ENCODE measurements around the gene CHSY3.

Gene CHSY3

GRCh38 chr5:129966071-129966470 lies 61.8 kb downstream of the CHSY3 start:
- no peak for DNase-seq (ENCODE audit: low spot score)
- TF ChIP-seq CTCF (IDR thresholded peaks at IDR 0.05; ENCODE audit: extremely low read depth, missing control alignments), result no peak

GRCh38 chr5:129971714-129972113 lies 67.4 kb downstream of the CHSY3 start:
- DNase-seq (ENCODE audit: low spot score), result no peak

GRCh38 chr5:129972465-129973141 lies 68.3 kb downstream of the CHSY3 start:
- TF ChIP-seq CTCF (IDR thresholded peaks at IDR 0.05; ENCODE audit: extremely low read depth, missing control alignments), result no peak
- no peak for DNase-seq (ENCODE audit: low spot score)

More at GRCh38 chr5:129971714-129972113, 67.4 kb downstream of the CHSY3 start:
- no peak for TF ChIP-seq CTCF (IDR thresholded peaks at IDR 0.05; ENCODE audit: extremely low read depth, missing control alignments)

GRCh38 chr5:129973716-129974426 lies 69.6 kb downstream of the CHSY3 start:
- no peak for TF ChIP-seq CTCF (IDR thresholded peaks at IDR 0.05; ENCODE audit: extremely low read depth, missing control alignments)
- DNase-seq (ENCODE audit: low spot score), result no peak

- no peak for DNase-seq (ENCODE audit: low spot score)
- no peak for TF ChIP-seq CTCF (IDR thresholded peaks at IDR 0.05; ENCODE audit: extremely low read depth, missing control alignments)
These were observed 73.5 kb downstream of the CHSY3 start for GRCh38 chr5:129977810-129978209.

- DNase-seq (ENCODE audit: low spot score), result no peak
- no peak for TF ChIP-seq CTCF (IDR thresholded peaks at IDR 0.05; ENCODE audit: extremely low read depth, missing control alignments)
These were observed 74.0 kb downstream of the CHSY3 start for GRCh38 chr5:129978270-129978669.

- no peak for DNase-seq (ENCODE audit: low spot score)
- TF ChIP-seq CTCF (IDR thresholded peaks at IDR 0.05; ENCODE audit: extremely low read depth, missing control alignments), result no peak
These were observed 84.2 kb downstream of the CHSY3 start for GRCh38 chr5:129988453-129988852.
